EH (cell line): Measurements from ENCODE around the gene SH2D6.
A peak's percentile ranks its signal among the peaks of the same experiment; 100 is the strongest.
"Not testable (repeated sequence)": the region's sequence is repeated elsewhere in the genome, so short reads cannot be mapped to it uniquely, and the experiment has no call there.

Experiments
- DNase-seq: peaks from one replicate; pipeline ENCODE4 v3.0.0-alpha.2; 2015; ENCODE audit warnings: low read depth

The SH2D6 gene

DNA sequence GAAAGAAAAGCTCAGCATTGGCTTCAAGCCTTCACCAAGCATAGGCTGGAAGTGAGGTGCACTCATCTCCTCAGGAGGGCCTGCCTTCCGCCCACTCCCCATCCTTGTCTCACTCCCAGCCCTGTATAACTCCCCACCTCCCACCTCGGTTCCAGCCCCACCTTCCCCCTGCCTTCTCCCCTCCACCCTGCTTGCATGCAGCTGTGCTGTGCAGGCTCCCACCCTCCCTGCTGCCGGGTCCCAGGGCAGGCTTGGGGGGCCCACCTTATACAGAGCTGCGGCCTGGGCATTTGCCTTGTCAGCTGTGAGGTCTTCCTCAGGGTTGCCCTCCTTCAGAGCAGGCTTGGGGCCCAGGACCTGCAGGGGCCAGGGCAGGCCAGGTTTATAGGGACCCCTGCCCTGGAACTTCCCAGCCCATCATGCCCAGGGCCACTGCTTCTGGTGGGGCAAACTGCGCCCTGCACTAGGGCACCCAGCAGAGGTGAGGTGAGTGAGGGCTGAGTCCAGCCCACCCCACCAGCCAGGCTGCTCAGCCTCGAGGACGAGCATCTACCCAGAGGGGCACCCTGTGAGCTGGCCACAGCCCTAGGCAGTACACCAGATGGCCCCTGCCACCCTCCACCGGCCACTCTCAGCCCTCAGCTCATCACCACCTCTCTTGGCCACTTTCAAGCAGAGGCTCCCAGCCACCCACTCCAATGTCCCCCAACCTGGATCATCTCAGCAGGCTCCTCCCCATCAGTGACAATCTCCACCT lies 19.9 kb upstream of the SH2D6 start:
- DNase-seq, result no peak

DNA sequence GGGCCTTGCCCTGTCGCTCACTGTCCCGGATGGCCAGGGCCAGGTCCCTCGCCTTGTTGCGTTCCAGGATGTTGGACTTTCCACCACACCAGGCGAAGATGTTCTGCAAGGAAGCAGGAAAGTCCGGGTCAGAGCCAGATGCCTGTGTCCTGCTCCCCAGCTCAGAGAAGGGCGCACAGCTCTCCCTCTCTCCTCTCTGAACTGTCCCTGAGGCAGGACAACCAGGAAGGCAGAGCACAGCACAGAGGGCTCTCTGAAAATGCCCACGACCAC lies 19.4 kb upstream of the SH2D6 start:
- DNase-seq, result no peak

DNA sequence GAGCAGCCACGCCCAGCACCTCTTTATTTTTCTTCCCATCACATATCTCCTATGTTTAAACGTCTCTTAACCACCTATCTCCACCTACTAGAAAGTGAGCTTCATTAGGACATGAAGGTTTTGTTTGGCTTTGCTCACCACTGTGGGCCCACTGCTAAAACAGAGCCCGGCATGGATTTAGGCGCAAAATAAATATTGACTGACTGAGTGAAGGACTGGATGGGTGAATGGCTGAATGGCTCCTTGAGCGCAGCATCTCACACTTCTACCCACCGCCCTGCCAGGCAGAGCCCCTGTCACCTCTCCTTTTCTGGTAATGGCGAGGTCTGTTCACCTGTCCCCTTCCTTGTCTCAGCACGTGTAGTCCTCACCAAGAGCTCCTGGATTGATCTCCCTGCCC lies 18.5 kb upstream of the SH2D6 start:
- no peak for DNase-seq

DNA sequence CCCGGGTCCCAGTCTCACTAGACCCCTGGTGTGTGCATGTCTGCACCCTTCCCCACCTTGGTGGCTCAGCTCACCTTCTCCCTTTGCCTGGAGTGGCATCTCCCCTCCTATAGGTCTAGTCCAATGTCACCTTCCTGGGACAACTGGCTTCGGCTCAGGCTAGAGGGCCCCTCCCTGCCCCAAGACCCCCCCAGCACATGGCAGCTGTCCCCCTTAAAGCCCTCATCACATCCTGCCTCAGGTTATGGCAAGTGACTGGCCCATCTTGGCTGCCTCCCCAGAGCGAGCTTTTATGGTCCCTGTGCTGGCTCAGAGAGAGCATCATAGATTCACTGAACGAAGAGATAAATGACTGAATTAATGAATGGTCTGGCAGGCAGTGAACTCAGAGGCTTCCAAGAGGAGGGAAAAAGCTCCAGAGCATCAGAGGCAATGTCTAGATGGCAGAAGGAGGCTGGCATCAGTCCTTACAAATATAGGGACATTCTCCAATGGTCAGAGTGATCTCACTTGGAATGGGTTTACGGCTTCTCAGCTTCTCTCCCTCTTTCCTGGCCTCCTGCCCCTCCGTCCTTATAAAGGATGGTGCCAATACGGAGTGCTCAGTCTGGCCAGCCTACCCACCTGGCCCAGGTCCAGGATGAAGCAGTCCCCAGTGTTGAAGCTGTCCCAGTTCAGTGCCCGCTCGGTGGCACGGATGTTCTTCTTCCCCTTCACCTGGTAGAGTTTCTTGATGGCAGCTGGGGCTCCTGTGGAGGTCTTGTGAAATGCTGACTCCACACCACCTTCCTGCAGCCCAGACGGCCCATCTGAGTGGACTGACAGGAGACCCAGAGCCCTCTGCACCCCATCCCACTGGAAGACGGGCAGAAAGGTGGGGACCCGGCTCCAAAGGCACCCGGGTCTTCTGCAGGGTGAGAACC lies 17.7 kb upstream of the SH2D6 start:
- no peak for DNase-seq

DNA sequence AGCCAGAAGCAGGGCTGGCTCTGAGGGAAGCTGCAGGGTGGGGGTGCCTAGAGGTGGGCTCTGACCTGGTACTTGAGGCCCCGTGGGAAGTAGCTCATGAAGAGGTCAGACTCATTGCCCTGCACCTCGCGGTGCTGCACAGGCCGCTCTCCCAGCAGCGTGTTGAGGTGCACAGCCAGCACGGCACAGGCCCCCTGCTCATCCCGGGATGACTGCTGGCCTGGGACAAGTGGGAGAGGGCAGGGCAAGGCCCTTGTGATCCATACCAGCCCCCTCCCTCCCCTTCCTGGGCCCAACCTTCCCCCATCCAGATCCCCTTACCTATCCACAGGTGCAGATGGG lies 17.1 kb upstream of the SH2D6 start:
- no peak for DNase-seq

DNA sequence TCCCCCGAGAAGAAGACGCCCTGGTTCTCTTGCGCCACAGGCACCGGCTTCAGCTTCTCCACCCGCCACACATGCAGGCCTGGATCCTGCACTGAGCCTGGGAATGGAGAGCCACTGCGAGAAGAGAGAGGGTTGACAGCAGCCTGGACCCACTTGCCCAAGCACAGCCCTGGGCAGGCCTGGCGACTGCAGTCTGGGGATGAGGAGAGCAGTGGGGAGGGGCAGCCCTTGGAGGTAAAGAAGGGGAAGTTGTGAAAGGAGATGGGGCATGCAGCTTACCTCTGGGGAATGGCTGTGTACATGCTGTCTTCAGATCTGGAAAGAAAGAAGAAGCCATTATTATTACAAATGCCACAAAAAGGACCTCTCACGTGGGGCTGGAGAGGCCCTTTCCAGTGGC lies 16.7 kb upstream of the SH2D6 start:
- DNase-seq, result no peak

DNA sequence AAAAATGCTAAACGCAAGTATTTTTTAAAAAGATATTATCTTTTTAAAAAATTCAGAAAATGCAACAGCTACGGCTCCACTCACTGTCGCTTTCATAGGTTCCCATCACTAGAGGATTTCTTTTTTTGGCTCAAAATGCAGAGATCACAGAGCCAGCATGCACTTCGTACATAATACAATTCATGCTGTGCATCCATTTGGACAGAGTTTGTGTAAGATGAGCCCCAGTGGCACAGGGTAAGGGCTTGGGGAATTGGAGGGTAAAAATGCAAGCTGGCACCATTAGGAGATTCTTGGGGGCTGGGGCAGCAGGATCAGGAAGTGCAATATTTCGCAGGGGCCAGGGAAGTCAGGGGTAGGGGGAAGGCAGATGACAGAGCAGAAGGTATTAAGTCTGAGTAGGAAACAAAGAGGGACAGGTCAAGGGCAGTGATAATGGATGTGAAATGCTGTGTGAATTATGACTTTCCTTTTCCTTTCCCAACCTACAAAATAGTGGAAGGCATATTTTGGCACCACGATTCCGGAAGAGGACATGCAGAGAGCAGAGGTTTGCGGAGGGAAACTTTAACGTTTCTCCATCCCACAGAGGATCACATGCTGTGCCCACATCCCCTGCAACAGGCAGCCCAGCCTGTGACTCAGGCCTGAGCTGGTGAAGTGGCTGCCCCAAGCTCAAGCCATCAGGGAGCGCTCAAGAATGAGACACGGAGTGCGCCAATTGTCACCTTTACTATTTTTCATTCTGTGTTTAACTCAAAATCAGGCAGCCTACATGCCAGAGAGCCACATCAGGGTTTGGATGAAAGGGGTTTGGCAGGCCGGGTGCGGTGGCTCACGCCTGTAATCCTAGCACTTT lies 13.1 kb upstream of the SH2D6 start:
- peak; percentile 60 for DNase-seq

DNA sequence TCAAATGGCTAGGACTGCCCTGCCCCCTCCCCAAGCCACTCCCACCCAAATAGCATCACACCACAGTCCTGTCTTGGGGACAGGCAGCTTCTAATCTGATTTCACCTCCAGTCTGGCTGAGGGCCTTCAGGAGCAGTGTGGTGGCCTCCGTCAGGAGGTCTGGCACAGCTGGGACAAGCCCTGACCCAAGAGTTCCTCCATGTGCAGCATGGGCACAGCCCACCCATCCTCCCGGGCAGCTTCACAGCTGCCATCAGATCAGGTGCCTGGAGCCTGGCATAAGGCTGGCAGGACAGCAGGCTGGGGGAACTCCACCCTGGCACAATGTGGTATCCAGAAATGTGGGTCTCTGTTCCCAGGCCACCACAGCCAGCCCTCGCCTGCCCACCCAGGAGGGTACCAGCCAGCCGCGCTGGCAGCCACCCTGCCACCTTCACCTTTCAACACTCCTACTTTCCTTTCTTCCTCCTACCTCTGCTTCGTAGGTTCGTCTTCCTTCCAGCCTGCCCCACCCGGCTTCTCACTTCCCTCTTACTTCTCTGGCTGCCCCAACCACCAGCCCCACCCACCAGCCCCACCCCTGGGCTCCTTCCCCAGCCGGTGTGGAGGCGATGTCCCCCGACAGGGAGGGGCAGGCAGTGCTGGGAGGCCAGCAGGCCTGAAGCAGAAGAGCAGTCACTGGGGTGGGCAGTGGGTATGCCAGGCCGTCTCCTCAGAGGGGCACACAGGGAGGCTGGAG lies 8.5 kb upstream of the SH2D6 start, which contains the start of gene CAPG:
Gene CAPG, minus strand, starts transcription at position 522 of the 739 bp plus-strand sequence. CDS start 8,221 bp downstream, outside the sequence.
- DNase-seq, result no peak

DNA sequence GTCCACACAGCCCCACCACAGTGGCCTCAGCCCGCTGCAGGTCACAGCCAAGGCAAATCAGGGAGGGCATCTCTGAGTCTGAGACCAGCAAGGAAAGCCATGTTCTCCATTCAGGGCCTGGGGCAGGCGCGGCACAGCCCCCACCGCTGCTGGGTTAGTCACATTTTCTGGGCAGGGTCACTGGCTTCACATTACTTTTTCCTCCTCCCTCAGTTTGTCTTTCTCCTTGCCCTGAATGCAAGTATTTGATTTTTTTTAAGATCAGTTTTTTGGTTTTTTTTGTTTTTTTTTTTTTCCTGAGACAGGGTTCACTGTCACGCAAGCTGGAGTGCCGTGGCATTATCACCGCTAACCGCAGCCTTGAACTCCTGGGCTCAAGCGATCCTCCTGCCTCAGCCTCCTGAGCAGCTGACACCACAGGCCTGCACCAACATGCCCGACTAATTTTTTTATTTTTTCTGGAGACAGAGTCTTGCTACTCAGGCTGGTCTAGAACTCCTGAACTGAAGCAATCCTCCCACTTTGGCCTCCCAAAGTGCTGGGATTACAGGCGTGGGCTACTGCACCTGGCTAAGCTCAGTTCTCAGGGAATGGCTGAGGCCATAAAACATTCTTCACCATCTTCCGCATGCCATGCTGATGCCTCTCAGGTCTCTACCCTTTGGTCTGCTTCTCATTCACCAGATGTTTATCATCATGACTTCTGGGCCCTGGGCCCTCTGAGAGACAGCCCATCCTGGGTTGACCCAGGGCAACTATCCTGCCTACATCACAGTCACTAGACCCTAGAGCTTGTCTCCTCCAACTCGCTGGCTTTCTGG lies 7.7 kb upstream of the SH2D6 start:
- DNase-seq, result no peak

DNA sequence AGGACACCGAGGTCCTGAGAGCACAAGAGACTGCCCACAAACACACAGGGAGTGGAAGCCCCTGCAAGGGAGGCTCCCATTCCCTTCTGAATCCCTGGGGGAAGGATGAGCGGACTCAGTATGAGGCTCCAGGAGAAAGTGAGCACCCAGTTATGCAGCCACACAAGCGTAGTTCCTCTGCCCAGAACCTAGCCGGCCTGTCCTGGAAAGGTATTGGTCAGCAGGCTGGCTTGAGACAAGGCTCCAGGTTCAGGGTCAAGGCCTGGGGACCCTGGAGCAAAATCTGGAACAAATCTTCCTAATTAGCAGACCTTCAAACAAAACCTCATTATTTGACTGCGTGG lies 7.1 kb upstream of the SH2D6 start:
- DNase-seq, result no peak

DNA sequence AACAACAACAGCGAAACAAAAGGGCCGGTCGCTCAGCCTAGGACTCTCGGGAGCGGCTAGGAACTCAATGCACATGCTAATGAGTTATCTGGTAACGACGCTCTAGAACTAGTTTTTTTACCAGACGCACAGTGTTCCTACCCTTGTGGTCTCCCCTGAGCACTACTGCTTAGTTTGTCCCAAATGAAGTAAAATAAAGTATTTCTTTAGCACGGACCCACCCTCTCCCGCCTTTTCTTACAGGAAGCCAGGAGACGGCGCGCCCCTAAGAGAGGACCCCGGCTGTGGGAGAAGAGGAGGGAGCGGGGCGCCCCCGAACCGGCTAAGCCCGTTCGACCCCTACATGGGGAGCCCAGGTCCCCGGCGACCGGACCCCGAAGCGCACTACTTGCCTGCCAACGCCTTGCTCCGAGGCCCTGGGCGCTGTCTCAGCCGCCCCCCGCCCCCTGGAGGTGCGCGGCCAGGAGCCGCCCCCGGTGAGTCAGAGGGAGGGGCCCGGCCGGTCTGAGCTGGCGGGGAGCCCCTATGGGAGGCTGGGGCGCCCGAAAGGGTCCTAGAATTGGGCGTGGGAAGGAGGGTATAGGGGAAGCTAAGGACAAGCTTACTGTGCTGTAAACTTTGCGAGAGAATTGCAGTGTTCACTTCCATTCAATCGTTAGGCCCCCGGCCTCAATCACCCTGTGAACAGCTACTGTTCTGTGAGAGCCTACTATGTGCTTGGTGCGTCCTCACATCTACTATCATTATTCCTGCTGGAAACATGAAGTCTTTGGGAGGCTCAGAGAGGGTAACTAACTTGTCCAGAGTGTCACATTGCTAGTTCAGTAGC lies 4.7 kb upstream of the SH2D6 start:
- peak; percentile 57 for DNase-seq

DNA sequence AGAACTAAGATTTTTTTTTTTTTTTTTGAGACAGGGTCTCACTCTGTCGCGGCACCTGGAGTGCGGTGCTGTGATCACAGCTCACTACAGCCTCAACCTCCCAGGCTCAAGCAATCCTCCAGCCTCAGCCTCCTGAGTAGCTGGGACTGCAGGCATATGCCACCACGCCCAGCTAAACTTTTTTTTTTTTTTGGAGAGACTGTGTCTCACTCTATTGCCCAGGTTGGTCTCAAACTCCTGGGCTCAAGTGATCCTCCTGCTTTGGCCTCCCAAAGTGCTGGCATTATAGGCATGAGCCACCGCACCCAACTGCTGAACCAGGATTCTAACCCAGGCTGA lies 4.1 kb upstream of the SH2D6 start:
- DNase-seq, result not testable (repeated sequence)

DNA sequence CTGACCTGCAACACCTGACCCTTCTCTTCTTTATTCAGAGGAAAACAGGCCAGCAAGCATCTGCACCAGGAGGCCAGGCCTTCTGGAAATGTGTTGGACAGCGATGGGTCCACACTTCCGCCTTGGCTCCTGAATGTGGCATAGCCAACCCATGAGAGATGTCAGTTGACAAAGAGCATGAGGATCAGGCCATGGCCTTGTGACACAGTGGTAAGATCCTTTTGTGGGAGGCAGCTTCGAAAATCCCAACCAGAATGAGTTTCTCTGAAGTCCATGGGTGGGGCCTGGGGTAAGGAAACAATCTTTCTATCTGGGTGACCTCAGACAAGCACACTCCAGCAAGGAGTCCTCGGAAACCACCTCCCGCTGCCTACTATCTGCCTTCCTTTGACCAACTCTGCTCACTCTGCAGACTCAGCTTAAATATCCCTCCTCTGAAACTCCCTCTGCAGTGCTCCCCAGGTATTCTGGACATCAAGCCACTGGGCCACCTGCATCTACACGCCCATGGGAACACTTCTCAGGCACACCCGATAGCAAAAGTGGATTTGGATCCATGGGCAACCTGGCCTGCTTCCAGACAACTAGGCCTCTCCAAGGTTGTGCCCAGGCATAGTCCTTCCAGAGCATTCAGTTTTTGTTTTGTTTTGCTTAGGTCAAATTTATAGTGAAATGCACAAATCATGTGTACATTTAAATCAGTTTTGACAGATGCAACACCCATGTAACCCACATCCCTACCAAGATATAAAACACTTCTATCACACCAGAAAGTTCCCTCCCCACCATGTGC lies 3.6 kb upstream of the SH2D6 start:
- DNase-seq, result no peak

DNA sequence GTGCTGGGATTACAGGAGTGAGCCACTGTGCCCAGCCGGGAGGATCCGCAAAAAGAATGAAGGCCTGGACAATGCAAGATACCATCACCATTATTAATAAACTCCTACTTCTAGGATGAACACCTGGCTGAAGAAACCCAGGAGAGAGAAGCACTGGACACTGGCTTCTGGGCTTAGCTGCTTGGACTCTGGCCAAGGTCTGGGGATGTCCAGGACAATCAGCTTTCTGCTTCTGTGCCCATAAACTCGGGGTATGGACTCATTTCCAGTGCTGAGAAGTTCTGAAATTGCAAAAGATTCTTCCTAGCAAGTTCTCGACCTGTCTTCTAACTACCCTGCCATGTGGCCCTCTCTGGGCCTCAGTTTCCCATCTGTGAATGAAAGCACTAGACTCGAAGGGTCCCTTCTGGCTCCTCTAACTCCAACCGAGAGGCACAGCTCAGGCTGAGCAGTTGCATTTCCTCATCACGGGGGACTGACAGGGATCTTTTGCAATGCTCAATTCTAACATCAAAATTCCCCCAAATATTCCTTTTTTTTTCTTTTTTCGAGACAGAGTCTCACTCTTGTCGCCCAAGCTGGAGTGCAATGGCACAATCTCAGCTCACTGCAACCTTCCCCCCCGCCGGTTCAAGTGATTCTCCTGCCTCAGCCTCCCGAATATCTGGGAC lies 2.4 kb upstream of the SH2D6 start:
- no peak for DNase-seq

DNA sequence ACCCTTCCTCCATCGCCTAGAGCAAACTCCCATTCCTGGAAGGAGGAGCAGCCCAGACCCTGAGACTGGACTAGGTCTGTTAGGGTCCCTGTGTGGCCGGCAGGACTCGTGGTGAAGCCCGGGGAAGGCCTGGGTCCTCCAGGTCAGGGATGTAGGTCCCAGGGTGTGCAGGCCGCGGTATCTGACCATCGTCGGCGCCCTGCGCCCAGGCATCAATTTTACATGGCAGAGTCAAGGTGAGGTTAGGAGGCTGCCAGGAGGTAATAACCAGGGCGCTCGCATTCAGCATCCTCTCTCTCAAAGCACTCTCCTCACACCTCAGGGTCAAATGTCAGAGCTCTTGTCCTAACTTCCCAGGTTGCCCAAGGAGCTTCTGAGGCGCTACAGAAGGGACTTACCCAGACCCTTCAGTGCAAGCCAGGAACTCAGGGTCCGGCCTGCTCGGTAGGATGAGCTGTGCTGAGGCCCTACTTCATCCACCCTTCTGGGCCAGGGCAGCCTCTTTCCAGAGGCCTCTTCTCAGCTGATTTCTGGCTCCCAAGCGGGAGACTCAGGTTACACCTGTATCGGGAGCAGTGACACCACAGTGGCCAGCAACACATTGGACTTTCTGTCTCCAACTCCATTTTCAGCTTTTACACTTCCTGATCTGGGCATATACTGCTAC lies 628 bp downstream of the SH2D6 start:
- DNase-seq, result no peak

DNA sequence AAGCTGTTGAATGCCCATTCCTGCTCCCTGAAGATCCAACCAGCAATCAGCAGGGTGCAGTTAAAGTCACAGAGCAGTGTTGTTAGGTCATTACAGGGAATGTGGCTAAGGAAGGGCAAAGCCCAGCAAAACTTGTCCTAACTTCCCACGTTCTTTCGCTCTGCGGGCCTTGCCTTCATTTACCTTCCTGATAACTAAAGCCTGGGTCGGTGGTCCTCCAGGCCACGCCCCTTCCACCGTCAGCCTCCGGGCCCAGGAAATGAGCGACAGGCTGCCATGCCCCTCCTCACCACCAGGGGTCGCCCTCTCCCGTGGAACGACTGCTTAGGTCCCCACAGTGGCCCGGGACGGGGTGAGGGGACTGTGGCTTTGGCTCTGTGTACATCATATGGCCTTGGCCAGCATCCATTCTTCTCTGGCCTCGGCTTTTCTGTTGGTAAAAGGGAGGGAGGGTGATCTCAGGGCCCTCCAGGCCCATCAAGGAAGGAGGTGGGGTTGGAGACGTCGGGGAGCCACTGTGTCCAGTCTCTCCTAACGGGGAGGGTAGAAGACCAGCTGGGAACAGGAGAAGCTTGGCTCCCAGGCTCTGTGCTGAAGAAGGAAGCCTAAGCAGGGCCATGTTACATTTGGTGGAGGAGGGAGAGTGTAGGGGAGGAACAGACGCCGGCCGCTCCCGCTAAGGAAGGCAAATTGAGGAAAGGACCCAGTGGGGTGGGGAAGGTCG lies 2.2 kb downstream of the SH2D6 start:
- peak; percentile 81 for DNase-seq

DNA sequence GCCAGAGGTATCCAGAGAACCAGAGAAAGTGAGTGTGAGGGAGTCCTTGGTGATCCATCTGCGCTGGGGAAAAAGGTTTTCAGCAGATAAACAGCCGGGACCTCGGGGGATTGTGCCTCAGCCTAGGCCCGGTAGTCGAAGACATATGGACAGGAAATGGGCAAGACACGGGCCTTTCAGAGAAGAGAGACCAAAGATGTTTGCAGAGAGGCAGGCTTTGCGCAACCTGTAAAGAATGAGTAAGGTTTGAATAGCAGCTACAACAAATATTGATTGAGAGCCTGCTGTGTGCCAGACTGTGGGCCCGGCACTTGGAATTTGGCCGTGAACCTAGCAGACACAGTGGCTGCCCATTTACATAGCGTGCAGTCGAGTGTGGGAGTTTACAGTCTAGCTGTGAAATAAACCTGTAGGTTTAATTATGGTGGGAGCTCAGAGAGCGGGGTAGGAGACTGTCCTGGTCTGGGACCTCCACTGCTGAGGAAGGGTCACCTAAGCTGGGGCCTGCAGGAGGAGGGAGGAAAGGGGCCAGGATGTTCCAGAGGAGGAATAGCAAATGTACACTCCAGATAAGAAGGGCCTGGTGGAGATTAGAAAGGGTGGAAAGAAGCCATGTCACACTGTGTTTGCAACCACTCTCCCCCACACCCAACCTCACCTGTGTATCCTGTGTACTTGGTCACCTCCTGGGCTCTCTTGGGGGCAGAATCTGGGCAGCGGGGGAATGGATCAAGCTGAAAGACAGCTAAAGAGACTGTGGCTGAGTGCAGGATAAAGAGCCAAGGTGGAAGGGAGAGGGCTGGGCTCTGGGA lies 3.0 kb downstream of the SH2D6 start:
- peak; percentile 45 for DNase-seq
